Subcutaneous abdominal adipose tissue (tissue), 5 donors: ENCODE data around the gene TIMELESS.

ENCODE experiments used
- H3K27ac ChIP-seq: one replicate; pipeline ENCODE4 v1.7.0; 2013; ENCODE audit warnings: low read depth, mild to moderate bottlenecking, inconsistent platforms, low read length, moderate library complexity
- H3K27me3 ChIP-seq, 5 donors: one replicate each; pipeline ENCODE4 v1.7.0; 2013; ENCODE audit warnings: low read length in 5 of 5, inconsistent platforms in 1 of 5; ENCODE audit not compliant: control insufficient read depth in 5 of 5, insufficient read depth in 4 of 5
- H3K36me3 ChIP-seq, 5 donors: one replicate each; pipeline ENCODE4 v1.7.0; 2013; ENCODE audit warnings: low read length in 5 of 5; ENCODE audit not compliant: control insufficient read depth in 5 of 5, insufficient read depth in 5 of 5
- H3K4me1 ChIP-seq, 5 donors: one replicate each; pipeline ENCODE4 v1.7.0; 2013; ENCODE audit warnings: low read length in 5 of 5, mild to moderate bottlenecking in 3 of 5, moderate library complexity in 1 of 5; ENCODE audit not compliant: control insufficient read depth in 5 of 5, insufficient read depth in 5 of 5
- H3K4me3 ChIP-seq, 5 donors: one replicate each; pipeline ENCODE4 v1.7.0; 2013; ENCODE audit warnings: low read length in 5 of 5, low read depth in 1 of 5
- H3K9ac ChIP-seq, 5 donors: one replicate each; pipeline ENCODE4 v1.7.0; 2013; ENCODE audit warnings: low read length in 5 of 5, mild to moderate bottlenecking in 4 of 5, moderate library complexity in 3 of 5
- H3K9me3 ChIP-seq, 5 donors: one replicate each; pipeline ENCODE4 v1.7.0; 2013; ENCODE audit warnings: low read length in 5 of 5; ENCODE audit not compliant: control insufficient read depth in 5 of 5
- donor health status: healthy.
- donor health status: healthy.
- donor health status: healthy.
- donor health status: healthy.
- donor health status: healthy.

TIMELESS gene

DNA sequence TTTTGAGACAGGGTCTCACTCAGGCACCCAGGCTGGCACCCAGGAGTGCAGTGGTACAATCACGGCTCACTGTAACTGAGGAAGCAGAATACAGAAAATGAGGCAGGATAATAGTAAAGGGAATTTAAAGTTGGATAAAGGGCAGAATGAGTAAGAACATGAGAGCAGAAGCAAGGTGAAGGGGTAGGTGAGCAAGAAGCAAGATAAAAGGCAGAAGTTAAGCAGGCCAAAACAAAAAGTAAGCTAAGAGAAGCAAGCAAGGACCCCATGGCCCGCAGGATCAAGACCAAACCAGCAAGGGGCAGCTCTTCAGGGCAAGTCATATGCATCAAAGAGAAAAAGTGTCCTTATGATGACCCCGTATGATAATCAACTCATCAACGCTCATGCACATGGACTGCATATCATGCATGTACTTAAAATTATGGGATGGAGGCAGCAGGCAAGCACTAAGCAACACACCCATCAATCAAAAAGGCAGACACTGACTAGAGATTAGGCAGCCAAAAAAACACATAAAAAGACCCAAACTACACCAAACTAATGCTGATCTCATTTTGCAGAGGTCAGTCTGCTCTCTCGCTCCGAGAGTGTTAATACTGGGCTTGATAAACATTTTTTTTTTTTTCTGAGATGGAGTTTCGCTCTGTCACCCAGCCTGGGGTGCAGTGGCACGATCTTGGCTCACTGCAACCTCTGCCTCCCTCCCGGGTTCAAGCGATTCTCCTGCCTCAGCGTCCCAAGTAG is 11.6 kb downstream of the TIMELESS start:
- H3K27me3 ChIP-seq = no peaks in the 10 kb centered on the region
- no peak overlapping the region for H3K27ac ChIP-seq
- no peaks in the 10 kb centered on the region for H3K9me3 ChIP-seq
- no peaks in the 10 kb centered on the region for H3K4me1 ChIP-seq
- H3K4me3 ChIP-seq = no peak overlapping the region
- H3K36me3 ChIP-seq = peaks cover 0 to 8% (median 4%) of the 10 kb centered on the region in 5 donors
- H3K9ac ChIP-seq = no peak overlapping the region

DNA sequence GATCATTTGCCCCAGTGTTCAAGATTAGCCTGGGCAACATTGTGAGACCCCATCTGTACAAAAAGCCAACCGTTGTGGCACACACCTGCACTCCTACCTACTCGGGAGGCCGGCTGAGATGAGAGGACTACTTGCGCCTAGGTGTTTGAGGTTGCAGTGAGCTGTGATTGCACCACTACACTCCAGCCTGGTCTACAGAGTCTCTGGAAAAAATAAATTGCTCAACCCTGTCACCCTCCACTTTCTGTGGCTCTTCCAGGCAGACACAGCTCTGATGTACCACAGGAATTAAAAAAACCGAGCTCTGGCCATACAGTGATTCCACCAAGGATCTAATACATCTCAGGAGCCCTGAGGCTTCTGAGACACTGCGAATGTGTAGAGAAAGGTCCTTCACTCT is 14.4 kb downstream of the TIMELESS start:
- H3K4me3 ChIP-seq = no peak overlapping the region
- no peaks in the 10 kb centered on the region for H3K9me3 ChIP-seq
- no peaks in the 10 kb centered on the region for H3K4me1 ChIP-seq
- peaks cover 0 to 25% (median 9%) of the 10 kb centered on the region in 5 donors for H3K36me3 ChIP-seq
- H3K9ac ChIP-seq = no peak overlapping the region
- no peak overlapping the region for H3K27ac ChIP-seq
- H3K27me3 ChIP-seq = no peaks in the 10 kb centered on the region

DNA sequence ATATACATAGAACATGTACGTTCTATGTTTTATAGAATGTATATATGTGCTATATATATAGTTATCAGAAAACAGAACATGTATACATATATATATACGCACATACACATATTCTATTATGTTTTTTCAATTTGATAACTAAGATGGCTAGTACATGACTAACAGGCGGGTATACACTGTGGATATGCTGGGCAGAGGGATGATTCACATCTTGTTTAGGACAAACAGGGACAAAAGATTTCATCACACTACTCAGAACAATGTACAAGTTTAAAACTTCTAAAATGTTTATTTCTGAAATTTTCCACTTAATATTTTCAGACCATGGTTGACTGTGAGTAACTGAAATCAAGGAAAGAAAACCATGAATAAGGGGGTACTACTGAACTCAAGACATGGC is 17.4 kb downstream of the TIMELESS start:
- H3K9ac ChIP-seq = no peak overlapping the region
- peaks cover 0 to 2% (median 0%) of the 10 kb centered on the region in 5 donors for H3K4me1 ChIP-seq
- H3K36me3 ChIP-seq = peaks cover 0 to 38% (median 20%) of the 10 kb centered on the region in 5 donors

DNA sequence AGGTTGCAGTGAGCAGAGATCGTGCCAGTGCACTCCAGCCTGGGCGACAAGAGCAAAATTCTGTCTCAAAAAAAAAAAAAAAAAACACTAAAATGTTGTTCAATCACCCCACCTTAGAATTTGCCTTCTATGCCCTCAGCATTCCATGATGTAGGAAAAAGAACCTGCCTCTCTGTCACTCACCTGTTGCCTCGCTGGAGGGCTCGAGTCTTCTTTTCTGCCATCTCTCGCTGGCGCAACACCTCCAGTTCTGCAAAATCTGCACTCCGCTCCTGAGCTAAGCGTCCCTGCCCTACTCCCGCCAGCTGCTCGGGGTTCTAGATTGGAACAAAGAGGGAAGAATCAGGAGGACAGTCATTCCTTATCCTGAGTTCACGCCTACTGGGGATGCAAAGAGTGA is 17.9 kb downstream of the TIMELESS start:
- no peaks in the 10 kb centered on the region for H3K27me3 ChIP-seq
- H3K36me3 ChIP-seq = peaks cover 0 to 38% (median 20%) of the 10 kb centered on the region in 5 donors
- H3K9ac ChIP-seq = no peak overlapping the region
- no peak overlapping the region for H3K27ac ChIP-seq
- H3K4me3 ChIP-seq = no peak overlapping the region
- no peaks in the 10 kb centered on the region for H3K9me3 ChIP-seq
- H3K4me1 ChIP-seq = peaks cover 0 to 2% (median 0%) of the 10 kb centered on the region in 5 donors

More for the DNA sequence above, 17.4 kb downstream of the TIMELESS start:
- no peak overlapping the region for H3K4me3 ChIP-seq
- H3K27me3 ChIP-seq = no peaks in the 10 kb centered on the region
- H3K27ac ChIP-seq = no peak overlapping the region
- no peaks in the 10 kb centered on the region for H3K9me3 ChIP-seq

DNA sequence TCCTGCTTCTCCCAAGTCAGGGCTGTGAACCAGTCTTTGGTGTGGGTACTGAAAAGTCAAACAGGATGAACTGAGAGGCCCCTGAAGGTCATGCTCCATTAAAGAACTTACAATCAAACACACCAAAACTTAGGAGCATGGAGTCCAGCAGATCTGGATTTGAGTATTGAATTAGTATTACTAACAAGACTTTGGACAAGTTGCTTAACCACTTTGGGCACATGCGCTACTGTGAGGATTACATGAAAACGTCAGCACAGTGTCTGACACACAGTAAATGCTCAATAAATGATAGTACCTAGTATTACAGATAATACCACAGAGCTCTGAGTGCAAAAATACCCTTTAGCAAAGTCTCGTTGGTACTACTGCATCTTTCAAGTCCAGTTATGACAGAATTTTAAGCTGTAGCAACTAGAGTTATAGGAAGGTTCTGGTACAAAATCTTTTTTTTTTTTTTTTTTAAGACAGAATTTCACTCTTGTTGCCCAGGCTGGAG is 23.2 kb downstream of the TIMELESS start:
- Histone ChIP-seq H3K27ac (no peak overlapping the region), H3K27me3 (no peaks in the 10 kb centered on the region), H3K4me1 (peaks cover 0 to 2% (median 0%) of the 10 kb centered on the region in 5 donors), H3K9ac (no peak overlapping the region), H3K9me3 (no peaks in the 10 kb centered on the region), H3K4me3 (no peak overlapping the region), H3K36me3 (peaks cover 3 to 57% (median 37%) of the 10 kb centered on the region in 5 donors)

DNA sequence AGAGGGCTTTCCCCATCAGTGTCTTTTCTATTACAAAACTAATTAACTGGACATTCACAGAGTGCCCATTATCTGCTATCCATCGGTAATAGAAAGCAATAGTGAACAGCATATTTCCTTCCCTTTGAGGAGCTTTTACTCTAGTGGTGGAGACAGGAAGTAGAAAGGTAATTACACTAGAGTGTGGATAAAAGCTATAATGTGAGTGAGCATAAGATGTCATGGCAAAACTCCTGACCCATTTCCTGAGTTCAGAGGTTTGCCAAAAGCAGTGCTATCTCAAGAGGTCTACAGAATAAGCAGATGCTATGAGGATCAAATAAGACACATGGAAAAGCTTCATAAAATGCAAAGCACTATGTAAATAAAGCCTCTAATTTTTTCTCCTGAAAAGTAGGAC is 24.0 kb downstream of the TIMELESS start:
- peaks cover 0 to 2% (median 0%) of the 10 kb centered on the region in 5 donors for H3K4me1 ChIP-seq
- no peaks in the 10 kb centered on the region for H3K27me3 ChIP-seq
- no peak overlapping the region for H3K27ac ChIP-seq
- H3K4me3 ChIP-seq = no peak overlapping the region
- peaks cover 3 to 58% (median 41%) of the 10 kb centered on the region in 5 donors for H3K36me3 ChIP-seq
- no peaks in the 10 kb centered on the region for H3K9me3 ChIP-seq
- no peak overlapping the region for H3K9ac ChIP-seq

DNA sequence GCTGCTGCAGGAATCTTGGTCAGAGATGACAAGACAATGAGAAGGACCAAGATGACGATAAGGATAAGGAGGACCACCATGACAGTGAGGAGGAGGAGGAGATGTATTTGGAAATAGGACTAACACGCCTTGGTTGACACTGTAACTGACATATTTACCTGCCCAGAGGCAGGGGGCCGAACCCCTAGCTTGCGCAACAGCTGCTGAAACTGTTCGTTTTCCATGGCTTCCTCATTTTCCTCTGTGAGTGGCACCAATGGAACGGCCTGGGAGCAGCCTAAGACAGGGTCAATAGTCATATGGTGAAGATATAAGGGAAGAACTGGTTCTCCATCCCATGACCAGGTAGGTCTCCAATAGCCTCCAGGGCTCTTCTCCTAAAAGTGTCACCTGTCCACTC is 28.8 kb downstream of the TIMELESS start:
- Histone ChIP-seq H3K9ac (no peak overlapping the region), H3K27me3 (no peaks in the 10 kb centered on the region), H3K27ac (no peak overlapping the region), H3K36me3 (peaks cover 3 to 55% (median 27%) of the 10 kb centered on the region in 5 donors), H3K4me1 (peaks cover 0 to 9% (median 7%) of the 10 kb centered on the region in 5 donors), H3K4me3 (no peak overlapping the region), H3K9me3 (no peaks in the 10 kb centered on the region)

DNA sequence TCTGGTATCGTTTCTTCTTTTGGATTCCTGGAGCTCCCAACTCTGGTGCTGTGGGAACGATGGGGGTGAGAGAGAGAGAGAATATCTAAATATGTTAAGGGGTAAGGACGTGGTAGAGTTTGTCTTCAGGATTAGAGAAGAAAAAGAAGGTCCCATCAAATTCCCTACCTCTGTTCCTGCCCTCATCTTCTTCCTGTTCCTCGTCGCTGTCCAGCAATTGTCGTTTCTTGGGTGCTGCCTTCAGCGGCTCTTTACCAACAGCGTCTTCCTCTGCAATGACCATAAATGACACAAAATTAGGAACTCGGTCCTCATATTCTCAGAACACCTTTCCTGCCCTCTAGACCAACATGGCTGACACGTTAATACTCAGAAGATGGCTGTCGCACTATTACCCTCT is 31.5 kb downstream of the TIMELESS start:
- H3K4me1 ChIP-seq = peaks cover 0 to 17% (median 16%) of the 10 kb centered on the region in 5 donors
- no peak overlapping the region for H3K9ac ChIP-seq
- H3K27ac ChIP-seq = no peak overlapping the region
- H3K4me3 ChIP-seq = no peak overlapping the region
- peaks cover 0 to 33% (median 22%) of the 10 kb centered on the region in 5 donors for H3K36me3 ChIP-seq
- no peaks in the 10 kb centered on the region for H3K9me3 ChIP-seq
- H3K27me3 ChIP-seq = no peaks in the 10 kb centered on the region

DNA sequence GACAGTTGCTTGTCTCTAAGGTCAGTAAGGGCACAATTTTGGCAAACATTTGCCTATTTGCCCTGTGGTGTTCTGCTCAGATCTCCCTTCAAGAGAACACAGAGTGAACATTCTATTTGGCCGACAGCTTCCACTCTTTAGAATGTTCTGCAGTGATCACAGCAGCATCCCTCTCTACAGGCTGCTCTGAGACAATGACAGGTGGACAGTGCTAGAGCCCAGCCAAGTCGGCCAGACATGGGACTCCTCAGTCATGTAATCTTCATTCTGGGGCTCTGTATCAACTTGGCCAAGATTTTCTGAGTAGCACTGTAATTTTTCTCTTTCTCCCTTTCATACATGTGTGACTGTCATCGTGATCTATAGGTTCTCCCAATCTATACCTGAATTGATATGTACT is 34.8 kb downstream of the TIMELESS start:
- peaks cover 0 to 13% (median 1%) of the 10 kb centered on the region in 5 donors for H3K36me3 ChIP-seq
- no peak overlapping the region for H3K9ac ChIP-seq
- peaks cover 0 to 41% (median 29%) of the 10 kb centered on the region in 5 donors for H3K4me1 ChIP-seq
- no peak overlapping the region for H3K4me3 ChIP-seq
- H3K9me3 ChIP-seq = no peaks in the 10 kb centered on the region
- no peaks in the 10 kb centered on the region for H3K27me3 ChIP-seq
- H3K27ac ChIP-seq = no peak overlapping the region

DNA sequence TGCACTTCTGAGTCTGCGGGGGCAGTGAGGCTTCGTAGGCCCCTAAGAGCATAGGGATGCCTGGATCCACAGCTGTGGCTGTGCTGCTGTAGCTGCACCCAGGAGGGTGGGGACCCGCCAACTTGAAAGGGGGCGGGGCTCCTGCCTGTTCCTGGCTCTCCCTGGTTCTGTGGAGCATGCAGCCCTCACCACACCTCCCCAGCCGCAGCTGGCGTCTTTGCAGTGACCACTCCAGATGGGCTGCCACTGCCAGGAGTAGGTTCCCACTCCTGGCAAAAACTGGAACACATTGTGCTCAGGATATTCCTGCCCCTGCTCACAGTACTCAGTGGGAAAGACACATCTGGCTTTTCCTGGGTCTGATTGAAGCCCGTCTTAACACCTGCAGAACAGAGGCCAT is 35.8 kb downstream of the TIMELESS start:
- Histone ChIP-seq H3K36me3 (peaks cover 0 to 13% (median 0%) of the 10 kb centered on the region in 5 donors), H3K27ac (no peak overlapping the region), H3K4me3 (no peak overlapping the region), H3K9ac (no peak overlapping the region), H3K27me3 (no peaks in the 10 kb centered on the region), H3K9me3 (no peaks in the 10 kb centered on the region), H3K4me1 (peaks cover 0 to 41% (median 29%) of the 10 kb centered on the region in 5 donors)
